ENCODE measurements around the gene TSNAX. TPM values are rescaled to one million over a fixed set of nuclear protein-coding genes. Genes with fewer than 3 reads are reported as not detected.

TSNAX gene
- total RNA-seq, 6 experiments from 2014 or later: 52.1 to 64.4 (median 60.1) TPM

DNA sequence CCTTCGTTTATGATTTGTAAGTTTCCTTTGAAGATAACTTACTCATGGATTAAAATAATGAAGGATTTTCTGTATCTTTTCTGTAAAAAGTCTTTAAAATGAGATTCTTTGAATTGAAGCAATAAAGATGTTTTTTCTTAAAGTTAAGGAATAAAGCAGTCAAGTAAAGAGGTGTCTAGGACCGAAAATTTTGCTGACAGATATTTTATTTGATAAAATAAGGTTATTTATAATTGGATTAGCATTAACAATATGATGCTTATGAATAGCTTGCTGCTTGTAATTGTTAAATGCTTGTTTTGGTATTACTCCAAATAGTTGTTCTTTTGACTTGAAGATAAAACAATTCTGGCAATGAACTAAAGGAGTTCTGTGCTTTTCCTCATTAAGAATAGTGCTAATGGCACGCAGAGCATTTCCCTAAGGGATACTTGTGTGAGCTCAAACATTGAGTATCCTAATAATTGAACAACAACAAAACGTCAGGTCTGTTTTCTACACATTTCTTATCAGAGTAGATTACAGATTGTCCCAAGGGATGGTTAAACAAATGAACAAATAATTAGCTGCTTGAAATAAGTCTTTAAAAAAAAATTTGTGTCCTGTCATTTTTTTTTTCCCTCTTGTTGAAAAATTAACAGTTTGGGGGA, 16.6 kb downstream of the TSNAX start:
- H3K27me3 Mint-ChIP-seq (ENCODE audit: insufficient read depth): no peaks in the 10 kb centered on the region

GRCh38 chr1:231546693-231547092, 18.2 kb downstream of the TSNAX start:
- peaks cover 21% of the 10 kb centered on the region for H3K36me3 Mint-ChIP-seq (ENCODE audit: low read depth)

More for the DNA sequence above, 16.6 kb downstream of the TSNAX start:
- TF ChIP-seq, protein P1, sequence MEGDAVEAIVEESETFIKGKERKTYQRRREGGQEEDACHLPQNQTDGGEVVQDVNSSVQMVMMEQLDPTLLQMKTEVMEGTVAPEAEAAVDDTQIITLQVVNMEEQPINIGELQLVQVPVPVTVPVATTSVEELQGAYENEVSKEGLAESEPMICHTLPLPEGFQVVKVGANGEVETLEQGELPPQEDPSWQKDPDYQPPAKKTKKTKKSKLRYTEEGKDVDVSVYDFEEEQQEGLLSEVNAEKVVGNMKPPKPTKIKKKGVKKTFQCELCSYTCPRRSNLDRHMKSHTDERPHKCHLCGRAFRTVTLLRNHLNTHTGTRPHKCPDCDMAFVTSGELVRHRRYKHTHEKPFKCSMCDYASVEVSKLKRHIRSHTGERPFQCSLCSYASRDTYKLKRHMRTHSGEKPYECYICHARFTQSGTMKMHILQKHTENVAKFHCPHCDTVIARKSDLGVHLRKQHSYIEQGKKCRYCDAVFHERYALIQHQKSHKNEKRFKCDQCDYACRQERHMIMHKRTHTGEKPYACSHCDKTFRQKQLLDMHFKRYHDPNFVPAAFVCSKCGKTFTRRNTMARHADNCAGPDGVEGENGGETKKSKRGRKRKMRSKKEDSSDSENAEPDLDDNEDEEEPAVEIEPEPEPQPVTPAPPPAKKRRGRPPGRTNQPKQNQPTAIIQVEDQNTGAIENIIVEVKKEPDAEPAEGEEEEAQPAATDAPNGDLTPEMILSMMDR (IDR thresholded peaks at IDR 0.05): no peak
- H3K4me1 Mint-ChIP-seq (ENCODE audit: low read depth): no peaks in the 10 kb centered on the region; the same call in 1 of the 2 replicates
- H3K9me3 Mint-ChIP-seq: peaks cover 8% of the 10 kb centered on the region; the same call in 1 of the 2 replicates
- peaks cover 36% of the 10 kb centered on the region for H3K36me3 Mint-ChIP-seq (ENCODE audit: low read depth)
- H3K27ac Mint-ChIP-seq: no peak overlapping the region
- no peak for DNase-seq
- H3K4me3 Mint-ChIP-seq: no peak overlapping the region

GRCh38 chr1:231549733-231550447, 21.4 kb downstream of the TSNAX start:
- Mint-ChIP-seq H3K27ac (no peak overlapping the region), H3K36me3 (ENCODE audit: low read depth) (peaks cover 10% of the 10 kb centered on the region), H3K4me3 (no peak overlapping the region), H3K27me3 (ENCODE audit: insufficient read depth) (no peaks in the 10 kb centered on the region; the same call in 1 of the 2 replicates), H3K9me3 (no peaks in the 10 kb centered on the region), H3K4me1 (ENCODE audit: low read depth) (no peaks in the 10 kb centered on the region)
- TF ChIP-seq, protein P1 (IDR thresholded peaks at IDR 0.05): no peak
- no peak for DNase-seq

More at GRCh38 chr1:231546693-231547092, 18.2 kb downstream of the TSNAX start:
- Mint-ChIP-seq H3K4me1 (ENCODE audit: low read depth) (no peaks in the 10 kb centered on the region; the same call in 1 of the 2 replicates), H3K4me3 (no peak overlapping the region), H3K27me3 (ENCODE audit: insufficient read depth) (no peaks in the 10 kb centered on the region), H3K27ac (no peak overlapping the region), H3K9me3 (no peaks in the 10 kb centered on the region)
- TF ChIP-seq, protein P1 (IDR thresholded peaks at IDR 0.05): no peak
- no peak for DNase-seq

DNA sequence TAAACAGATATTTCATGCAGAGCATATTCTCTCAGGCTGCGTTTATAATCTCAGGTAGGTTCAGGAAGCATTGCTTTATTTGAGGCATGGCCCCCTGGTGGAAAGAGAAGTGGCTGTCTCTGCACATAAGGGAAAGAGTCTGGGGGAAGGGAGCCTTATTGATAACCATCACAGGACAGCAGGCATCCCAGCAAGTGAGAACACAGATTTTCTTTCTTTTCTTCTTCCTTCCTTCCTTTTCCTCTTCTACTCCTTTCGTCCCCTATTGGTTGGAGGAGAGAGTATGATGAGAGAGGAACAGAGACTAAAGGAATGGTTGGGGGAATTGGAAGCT, 21.9 kb downstream of the TSNAX start:
- no peaks in the 10 kb centered on the region; the same call in 1 of the 2 replicates for H3K27me3 Mint-ChIP-seq (ENCODE audit: insufficient read depth)
- DNase-seq: no peak
- no peak overlapping the region for H3K4me3 Mint-ChIP-seq
- H3K36me3 Mint-ChIP-seq (ENCODE audit: low read depth): peaks cover 10% of the 10 kb centered on the region
- no peaks in the 10 kb centered on the region for H3K9me3 Mint-ChIP-seq
- TF ChIP-seq, protein P1 (IDR thresholded peaks at IDR 0.05): peak; percentile 72
- no peak overlapping the region for H3K27ac Mint-ChIP-seq
- no peaks in the 10 kb centered on the region for H3K4me1 Mint-ChIP-seq (ENCODE audit: low read depth)

- Mint-ChIP-seq H3K4me3 (no peak overlapping the region), H3K36me3 (ENCODE audit: low read depth) (peaks cover 8% of the 10 kb centered on the region), H3K27ac (no peak overlapping the region), H3K27me3 (ENCODE audit: insufficient read depth) (no peaks in the 10 kb centered on the region; the same call in none of the 2 replicates), H3K4me1 (ENCODE audit: low read depth) (peaks cover 18% of the 10 kb centered on the region), H3K9me3 (no peaks in the 10 kb centered on the region)
- no peak for DNase-seq
- TF ChIP-seq, protein P1 (IDR thresholded peaks at IDR 0.05): no peak
These were observed 24.9 kb downstream of the TSNAX start for GRCh38 chr1:231553320-231553719.
